Psoas muscle (tissue), 8 donors: ENCODE measurements around the gene PRELID1. TPM values are rescaled to one million over a fixed set of nuclear protein-coding genes. Genes with fewer than 3 reads are reported as not detected.
"Not testable (repeated sequence)": the region's sequence is repeated elsewhere in the genome, so short reads cannot be mapped to it uniquely, and the experiment has no call there.

Source experiments
- ATAC-seq, 4 donors: fragments of 200-7000 bp; cut with Tn5 transposase; one replicate each; pipeline ENCODE4 v1.9.1; 2020; ENCODE audit warnings: moderate library complexity in 3 of 4, mild to moderate bottlenecking in 2 of 4
- DNase-seq, 2 donors: peaks; one replicate each; pipeline ENCODE4 v3.0.0-alpha.2; 2020
- H3K27ac ChIP-seq: fragments of 200-600 bp; one replicate; pipeline ENCODE4 v1.8.0; 2022
- H3K27me3 ChIP-seq, 3 donors: fragments of 200-600 bp in 1 of 3; one replicate each; pipeline versions ENCODE4 v1.6.1 to v1.8.0; 2013 to 2022; ENCODE audit warnings: low read length in 2 of 3, mild to moderate bottlenecking in 2 of 3, moderate library complexity in 1 of 3; ENCODE audit not compliant: insufficient read depth in 3 of 3
- H3K36me3 ChIP-seq, 2 donors: fragments of 200-600 bp in 1 of 2; one replicate each; pipeline versions ENCODE4 v1.6.1 to v1.8.0; 2013 to 2022; ENCODE audit warnings: low read depth in 1 of 2, mild to moderate bottlenecking in 1 of 2, moderate library complexity in 1 of 2; ENCODE audit not compliant: insufficient read depth in 1 of 2
- H3K4me1 ChIP-seq: fragments of 200-600 bp; one replicate; pipeline ENCODE4 v1.8.0; 2022
- H3K4me3 ChIP-seq: fragments of 200-600 bp; one replicate; pipeline ENCODE4 v1.8.0; 2022; ENCODE audit warnings: mild to moderate bottlenecking
- H3K9me3 ChIP-seq: fragments of 200-600 bp; one replicate; pipeline ENCODE4 v1.8.0; 2022
- CTCF ChIP-seq: fragments of 200-600 bp; IDR thresholded peaks from one replicate; pipeline ENCODE4 v1.8.0; 2022; ENCODE audit warnings: antibody characterized with exemption
- WGBS, 3 donors: extraction: QIAGEN DNeasy Blood & Tissue Kit; methylation state at CpG; one replicate each; pipeline versions ENCODE4 v1.1.6 to v1.1.7; 2013; 5-methylcytosine and 5-hydroxymethylcytosine counted together
- intact Hi-C, 2 donors: fragments of 100-400 bp; cut with DNase I; formaldehyde crosslinking; loops; one replicate each; pipeline versions ENCODE4 v1.11.0 to v1.14.2; 2022
- polyA plus RNA-seq, 3 donors: library from polyadenylated mRNA; stranded (reverse); fragments of 200-250 nt; gene quantifications; one replicate each; pipeline ENCODE4 v1.2.3, GENCODE V29; 2013
- total RNA-seq, 4 donors: library from RNA; stranded (reverse); fragmentation: NEBNext Ultra II Directional in 2 of 4; extraction: Animal tissue kit (Norgen Biotek cat#: 25700) in 2 of 4; gene quantifications; one replicate each; pipeline versions ENCODE4 v1.2.1 to v1.2.4, GENCODE V29; 2021 to 2023
- donor health status: healthy with polysubstance abuse.
- donor health status: DM: no; HTN: no; CAD: no; lungs with moderate emphysema.
- donor health status: Bipolar disorder and iron deficiency.
- donor health status: healthy.
- donor health status: DM: yes; HTN: yes; CAD: no.
- donor health status: DM: no; HTN: no; CAD: no.
- donor health status: DM: no; HTN: no; CAD: no.
- donor health status: DM: yes; HTN: yes; CAD: no.

The PRELID1 gene
- total and polyA plus RNA-seq, 7 donors: 19.9 to 201 (median 53.9) TPM

DNA sequence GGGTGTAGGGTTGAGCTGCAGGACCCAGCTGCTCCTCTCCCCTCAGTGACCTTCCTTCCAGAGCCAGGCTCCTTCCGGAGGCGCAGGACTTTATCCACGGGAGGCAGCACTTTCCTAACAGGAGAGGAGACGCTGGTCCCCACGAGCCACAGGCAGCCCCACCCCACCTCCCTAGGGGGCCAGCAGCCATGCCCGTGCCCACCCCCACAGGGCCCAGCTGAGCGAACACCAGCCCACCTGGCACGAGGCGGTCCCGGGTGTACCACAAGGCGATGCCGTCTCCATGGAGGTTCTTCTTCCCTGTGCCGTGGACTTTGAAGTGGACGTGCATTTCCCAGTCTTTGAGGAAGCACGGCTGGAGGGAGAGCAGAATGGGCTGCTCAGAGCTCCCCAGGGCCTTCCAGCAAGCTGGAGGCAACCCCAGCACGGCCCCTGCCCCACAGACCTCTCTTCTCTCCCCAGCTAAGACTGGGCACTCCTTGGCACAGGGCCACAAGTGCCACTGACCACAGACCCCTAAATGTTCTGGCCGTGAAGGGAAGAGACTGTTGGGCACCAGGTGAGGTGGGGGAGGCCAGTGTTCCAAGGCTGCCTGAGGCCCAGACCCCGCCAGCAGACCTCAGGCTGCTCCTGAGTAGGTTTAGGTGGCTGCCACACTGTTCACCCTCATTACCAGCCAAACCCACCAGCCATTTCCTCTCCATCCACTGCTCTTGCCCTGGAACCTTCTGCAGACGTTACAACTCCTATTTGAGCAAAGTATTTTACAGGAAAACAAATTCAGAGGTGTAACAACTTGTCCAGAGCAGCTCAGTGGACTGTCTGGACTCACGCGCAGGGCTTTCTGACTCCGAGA, 34.9 kb downstream of the PRELID1 start:
- no peaks in the 10 kb centered on the region for H3K27me3 ChIP-seq
- intact Hi-C loops: no loop called here
- peaks cover 8% of the 10 kb centered on the region for H3K4me1 ChIP-seq
- DNase-seq (no peak), ATAC-seq (no peak)
- 83 to 88% (median 86%) methylated on average over 22 of the region's 22 CpGs for WGBS, 3 donors
- H3K36me3 ChIP-seq: peaks cover 6 to 81% of the 10 kb centered on the region in 2 donors
- H3K9me3 ChIP-seq: no peaks in the 10 kb centered on the region
- no peak for TF ChIP-seq CTCF
- no peak overlapping the region for H3K27ac ChIP-seq
- H3K4me3 ChIP-seq: no peak overlapping the region

GRCh38 chr5:177339107-177339638, 35.6 kb downstream of the PRELID1 start:
- H3K9me3 ChIP-seq: no peaks in the 10 kb centered on the region
- ATAC-seq (no peak), DNase-seq (no peak)
- peaks cover 8% of the 10 kb centered on the region for H3K4me1 ChIP-seq
- H3K36me3 ChIP-seq: peaks cover 0 to 77% of the 10 kb centered on the region in 2 donors
- H3K27ac ChIP-seq: no peak overlapping the region
- 79 to 83% (median 79%) methylated on average over 11 of the region's 11 CpGs for WGBS, 3 donors
- H3K27me3 ChIP-seq: no peaks in the 10 kb centered on the region
- intact Hi-C loops: no loop called here
- H3K4me3 ChIP-seq: no peak overlapping the region
- no peak for TF ChIP-seq CTCF

GRCh38 chr5:177343000-177343399, 39.4 kb downstream of the PRELID1 start:
- H3K4me3 ChIP-seq, H3K27ac ChIP-seq, DNase-seq, H3K27me3 ChIP-seq, H3K9me3 ChIP-seq, ATAC-seq, intact Hi-C loops, H3K4me1 ChIP-seq: not testable (repeated sequence)
- WGBS, 3 donors: 93 to 95% (median 93%) methylated on average over 14 of the region's 14 CpGs
- H3K36me3 ChIP-seq: peaks cover 5 to 61% of the 10 kb centered on the region in 2 donors

- peaks cover under 1% of the 10 kb centered on the region for H3K4me1 ChIP-seq
- WGBS, 3 donors: 93 to 98% (median 97%) methylated on average over 6 of the region's 6 CpGs
- peaks cover 5 to 53% of the 10 kb centered on the region in 2 donors for H3K36me3 ChIP-seq
- H3K9me3 ChIP-seq: no peaks in the 10 kb centered on the region
- H3K27me3 ChIP-seq: no peaks in the 10 kb centered on the region
- no peak for TF ChIP-seq CTCF
- H3K4me3 ChIP-seq: no peak overlapping the region
- DNase-seq: no peak
- intact Hi-C loops: no loop called here
- no peak overlapping the region for H3K27ac ChIP-seq
- no peak for ATAC-seq
Measured at GRCh38 chr5:177343777-177344176, 40.2 kb downstream of the PRELID1 start.

GRCh38 chr5:177344891-177345290, 41.3 kb downstream of the PRELID1 start:
- ATAC-seq: no peak
- TF ChIP-seq CTCF: no peak
- Histone ChIP-seq H3K4me3 (no peak overlapping the region), H3K36me3 (peaks cover 9 to 54% of the 10 kb centered on the region in 2 donors), H3K4me1 (peaks cover 11% of the 10 kb centered on the region), H3K27me3 (no peaks in the 10 kb centered on the region), H3K9me3 (no peaks in the 10 kb centered on the region), H3K27ac (no peak overlapping the region)
- intact Hi-C loops: no loop called here
- WGBS, 3 donors: 96 to 97% (median 96%) methylated on average over 6 of the region's 6 CpGs
- DNase-seq: no peak
